Measurements from ENCODE around the gene PTPRU. TPM values are rescaled to one million over a fixed set of nuclear protein-coding genes. Genes with fewer than 3 reads are reported as not detected.

Gene PTPRU
- total RNA-seq, 4 donors from 2014 or later: 4.3 to 15.9 (median 7.5) TPM

DNA sequence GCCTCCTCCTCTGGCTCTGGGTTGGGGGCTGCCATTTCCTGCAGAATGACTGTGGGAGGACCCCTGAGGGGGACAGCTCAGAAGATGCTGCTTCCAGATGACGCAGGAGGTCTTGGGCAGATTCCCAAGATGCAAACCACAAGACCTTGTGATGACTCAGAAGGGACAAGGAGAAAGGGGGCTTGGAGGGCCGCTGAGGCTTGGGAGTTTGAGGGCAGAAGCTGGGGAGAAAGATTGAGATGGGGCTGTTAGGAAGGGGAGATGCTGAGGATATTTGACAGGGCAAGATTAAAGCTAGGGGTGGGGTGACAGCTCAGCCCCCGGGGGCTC, 7.5 kb downstream of the PTPRU start:
- intact Hi-C loops (cut with DNase I): no loop called here
- 35 to 51% methylated on average over 2 to 3 of the region's 3 CpGs for WGBS, 2 donors
- no peak for DNase-seq

DNA sequence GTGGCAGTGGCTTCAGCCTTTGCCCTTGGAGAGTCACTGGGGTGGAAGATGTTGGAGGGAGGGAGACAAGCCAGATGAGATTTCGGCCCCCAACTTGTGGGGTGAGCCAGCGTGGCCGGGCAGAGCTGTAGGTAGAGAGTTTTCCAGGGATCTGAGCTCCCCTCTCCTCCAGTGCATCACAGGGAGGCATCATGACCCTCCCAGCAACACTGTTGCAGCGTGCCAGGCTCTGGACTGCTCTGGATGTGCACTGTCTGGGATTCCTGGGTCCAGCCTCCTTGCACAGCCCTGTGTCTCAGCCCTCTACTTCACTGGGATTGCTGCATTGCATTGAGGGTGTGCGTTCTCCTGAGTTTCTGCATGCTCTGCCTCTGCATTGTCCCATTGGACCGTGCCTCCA, 8.9 kb downstream of the PTPRU start:
- no peak overlapping the region for H3K4me3 ChIP-seq
- H3K27ac ChIP-seq: no peak overlapping the region
- DNase-seq: no peak
- intact Hi-C loops (cut with DNase I): no loop called here
- 66 to 67% methylated on average over 5 to 6 of the region's 6 CpGs for WGBS, 2 donors
- H3K36me3 ChIP-seq: no peaks in the 10 kb centered on the region
- no peaks in the 10 kb centered on the region for H3K9me3 ChIP-seq
- TF ChIP-seq, protein P1, sequence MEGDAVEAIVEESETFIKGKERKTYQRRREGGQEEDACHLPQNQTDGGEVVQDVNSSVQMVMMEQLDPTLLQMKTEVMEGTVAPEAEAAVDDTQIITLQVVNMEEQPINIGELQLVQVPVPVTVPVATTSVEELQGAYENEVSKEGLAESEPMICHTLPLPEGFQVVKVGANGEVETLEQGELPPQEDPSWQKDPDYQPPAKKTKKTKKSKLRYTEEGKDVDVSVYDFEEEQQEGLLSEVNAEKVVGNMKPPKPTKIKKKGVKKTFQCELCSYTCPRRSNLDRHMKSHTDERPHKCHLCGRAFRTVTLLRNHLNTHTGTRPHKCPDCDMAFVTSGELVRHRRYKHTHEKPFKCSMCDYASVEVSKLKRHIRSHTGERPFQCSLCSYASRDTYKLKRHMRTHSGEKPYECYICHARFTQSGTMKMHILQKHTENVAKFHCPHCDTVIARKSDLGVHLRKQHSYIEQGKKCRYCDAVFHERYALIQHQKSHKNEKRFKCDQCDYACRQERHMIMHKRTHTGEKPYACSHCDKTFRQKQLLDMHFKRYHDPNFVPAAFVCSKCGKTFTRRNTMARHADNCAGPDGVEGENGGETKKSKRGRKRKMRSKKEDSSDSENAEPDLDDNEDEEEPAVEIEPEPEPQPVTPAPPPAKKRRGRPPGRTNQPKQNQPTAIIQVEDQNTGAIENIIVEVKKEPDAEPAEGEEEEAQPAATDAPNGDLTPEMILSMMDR (IDR thresholded peaks at IDR 0.05): no peak
- no peak for TF ChIP-seq POLR2A (IDR thresholded peaks at IDR 0.05)
- peaks cover 0 to 11% (median 0%) of the 10 kb centered on the region in 4 donors for H3K27me3 ChIP-seq
- peaks cover 0 to 4% (median 0%) of the 10 kb centered on the region in 3 donors for H3K4me1 ChIP-seq

More for the DNA sequence above, 7.5 kb downstream of the PTPRU start:
- no peaks in the 10 kb centered on the region for H3K9me3 ChIP-seq
- peaks cover 0 to 24% (median 0%) of the 10 kb centered on the region in 4 donors for H3K27me3 ChIP-seq
- H3K27ac ChIP-seq: no peak overlapping the region
- no peak for TF ChIP-seq POLR2A (IDR thresholded peaks at IDR 0.05)
- TF ChIP-seq, protein P1 (IDR thresholded peaks at IDR 0.05): no peak
- no peak overlapping the region for H3K4me3 ChIP-seq
- no peaks in the 10 kb centered on the region for H3K36me3 ChIP-seq
- peaks cover 2 to 8% (median 4%) of the 10 kb centered on the region in 3 donors for H3K4me1 ChIP-seq

DNA sequence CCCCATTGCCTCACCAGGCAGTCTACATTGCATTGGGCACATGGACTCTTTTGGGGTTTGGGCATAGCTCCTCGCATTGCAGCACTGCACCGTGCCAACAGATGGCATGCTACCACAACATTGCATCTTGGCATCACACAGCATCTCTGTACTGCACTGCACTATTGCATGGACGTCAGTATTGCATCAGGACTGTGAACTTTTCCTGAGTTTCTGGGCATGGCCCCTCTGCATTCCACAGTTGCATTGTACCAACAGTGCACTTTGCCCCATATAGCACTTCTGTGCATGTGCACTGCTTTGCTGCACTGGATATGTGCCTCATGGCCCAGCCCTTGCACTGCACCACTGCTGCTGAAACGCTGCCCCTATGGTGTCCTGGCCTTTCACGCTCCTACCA, 9.6 kb downstream of the PTPRU start:
- 46 to 52% methylated on average over 4 to 5 of the region's 5 CpGs for WGBS, 2 donors
- no peak for DNase-seq

DNA sequence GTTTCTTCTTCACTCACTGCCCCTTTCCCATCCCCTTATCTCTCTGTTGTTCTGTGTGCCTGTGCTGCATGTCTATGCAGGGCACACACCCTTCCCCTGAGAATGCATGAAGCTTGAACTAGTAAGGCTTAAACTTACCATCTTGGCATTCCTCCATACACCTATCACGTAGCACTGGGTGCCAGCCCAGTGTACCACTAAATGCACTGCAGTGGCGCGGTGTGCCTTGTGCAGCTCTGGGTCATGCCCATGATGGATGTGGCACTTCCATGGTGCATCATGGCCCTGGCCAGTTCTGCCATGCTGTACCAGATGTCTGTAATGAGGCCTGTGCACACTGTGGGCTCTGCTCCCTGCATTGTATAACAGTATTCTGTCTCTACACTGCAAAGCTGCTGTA, 10.7 kb downstream of the PTPRU start:
- Histone ChIP-seq H3K9me3 (no peaks in the 10 kb centered on the region), H3K4me1 (peaks cover 0 to 4% (median 0%) of the 10 kb centered on the region in 3 donors), H3K27me3 (peaks cover 0 to 3% (median 0%) of the 10 kb centered on the region in 4 donors), H3K4me3 (no peak overlapping the region), H3K27ac (no peak overlapping the region), H3K36me3 (no peaks in the 10 kb centered on the region)
- intact Hi-C loops (cut with DNase I): no loop called here
- whole genome bisulfite sequencing, 2 donors: 17 to 63% methylated on average over 1 to 3 of the region's 3 CpGs
- TF ChIP-seq, protein P1 (IDR thresholded peaks at IDR 0.05): no peak
- no peak for TF ChIP-seq POLR2A (IDR thresholded peaks at IDR 0.05)
- DNase-seq: no peak

More for the DNA sequence above, 9.6 kb downstream of the PTPRU start:
- TF ChIP-seq, protein P1 (IDR thresholded peaks at IDR 0.05): peak in 5 of 6 experiments; percentile 16 to 62 (median 39)
- no peak for TF ChIP-seq POLR2A (IDR thresholded peaks at IDR 0.05)
- intact Hi-C loops (cut with DNase I): no loop called here
- Histone ChIP-seq H3K36me3 (no peaks in the 10 kb centered on the region), H3K27ac (no peak overlapping the region), H3K4me3 (no peak overlapping the region), H3K9me3 (no peaks in the 10 kb centered on the region), H3K27me3 (peaks cover 0 to 6% (median 0%) of the 10 kb centered on the region in 4 donors), H3K4me1 (peaks cover 0 to 4% (median 0%) of the 10 kb centered on the region in 3 donors)

DNA sequence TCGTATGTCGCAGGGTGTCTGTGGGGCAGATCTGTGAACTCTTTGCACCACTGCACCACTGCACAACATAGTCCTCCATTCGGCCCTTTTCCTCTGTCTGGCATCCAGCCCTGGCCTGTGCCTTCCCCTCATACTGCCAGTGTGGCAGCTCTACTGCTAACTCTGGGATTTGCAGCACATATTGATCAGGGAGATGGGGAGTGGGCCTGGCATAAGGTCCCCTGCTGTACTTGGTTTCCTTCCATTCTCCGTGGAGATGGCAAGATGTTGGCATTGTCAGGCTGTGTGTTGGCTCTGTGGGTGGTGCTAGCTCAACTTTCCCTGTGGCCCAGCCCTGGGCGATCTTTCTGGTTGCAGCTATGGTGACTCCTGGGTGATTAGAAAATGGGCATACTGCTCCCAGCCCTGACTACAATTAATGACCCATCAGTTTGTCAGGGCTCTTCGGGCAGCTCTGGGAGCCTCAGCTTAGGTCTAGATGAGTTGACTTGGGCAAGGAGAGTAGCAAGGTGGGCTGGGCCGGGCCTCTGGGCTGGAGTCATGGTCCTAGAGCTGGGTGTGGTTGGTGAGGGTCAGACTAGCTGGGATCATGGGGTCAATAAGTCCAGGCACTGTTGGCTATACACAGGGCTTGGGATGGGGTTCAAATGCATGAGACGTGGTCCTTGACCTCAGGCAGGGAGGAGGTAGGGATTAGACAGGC, 11.4 kb downstream of the PTPRU start:
- WGBS, 2 donors: 70 to 84% methylated on average over 5 of the region's 8 CpGs
- Histone ChIP-seq H3K27me3 (peaks cover 0 to 3% (median 0%) of the 10 kb centered on the region in 4 donors), H3K4me1 (peaks cover 0 to 4% (median 0%) of the 10 kb centered on the region in 3 donors), H3K4me3 (no peak overlapping the region), H3K36me3 (no peaks in the 10 kb centered on the region), H3K9me3 (no peaks in the 10 kb centered on the region), H3K27ac (no peak overlapping the region)
- intact Hi-C loops (cut with DNase I): no loop called here
- TF ChIP-seq, protein P1 (IDR thresholded peaks at IDR 0.05): no peak
- no peak for DNase-seq

All from esophagus squamous epithelium (tissue), 5 donors.